D341Med (cell line): ENCODE results near the gene RAET1E.
"Not testable (repeated sequence)": the region's sequence is repeated elsewhere in the genome, so short reads cannot be mapped to it uniquely, and the experiment has no call there.

Experiments
- DNase-seq: peaks from one replicate; pipeline ENCODE4 v3.0.0; 2012; ENCODE audit warnings: low spot score

RAET1E gene, protein sequence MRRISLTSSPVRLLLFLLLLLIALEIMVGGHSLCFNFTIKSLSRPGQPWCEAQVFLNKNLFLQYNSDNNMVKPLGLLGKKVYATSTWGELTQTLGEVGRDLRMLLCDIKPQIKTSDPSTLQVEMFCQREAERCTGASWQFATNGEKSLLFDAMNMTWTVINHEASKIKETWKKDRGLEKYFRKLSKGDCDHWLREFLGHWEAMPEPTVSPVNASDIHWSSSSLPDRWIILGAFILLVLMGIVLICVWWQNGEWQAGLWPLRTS

DNA sequence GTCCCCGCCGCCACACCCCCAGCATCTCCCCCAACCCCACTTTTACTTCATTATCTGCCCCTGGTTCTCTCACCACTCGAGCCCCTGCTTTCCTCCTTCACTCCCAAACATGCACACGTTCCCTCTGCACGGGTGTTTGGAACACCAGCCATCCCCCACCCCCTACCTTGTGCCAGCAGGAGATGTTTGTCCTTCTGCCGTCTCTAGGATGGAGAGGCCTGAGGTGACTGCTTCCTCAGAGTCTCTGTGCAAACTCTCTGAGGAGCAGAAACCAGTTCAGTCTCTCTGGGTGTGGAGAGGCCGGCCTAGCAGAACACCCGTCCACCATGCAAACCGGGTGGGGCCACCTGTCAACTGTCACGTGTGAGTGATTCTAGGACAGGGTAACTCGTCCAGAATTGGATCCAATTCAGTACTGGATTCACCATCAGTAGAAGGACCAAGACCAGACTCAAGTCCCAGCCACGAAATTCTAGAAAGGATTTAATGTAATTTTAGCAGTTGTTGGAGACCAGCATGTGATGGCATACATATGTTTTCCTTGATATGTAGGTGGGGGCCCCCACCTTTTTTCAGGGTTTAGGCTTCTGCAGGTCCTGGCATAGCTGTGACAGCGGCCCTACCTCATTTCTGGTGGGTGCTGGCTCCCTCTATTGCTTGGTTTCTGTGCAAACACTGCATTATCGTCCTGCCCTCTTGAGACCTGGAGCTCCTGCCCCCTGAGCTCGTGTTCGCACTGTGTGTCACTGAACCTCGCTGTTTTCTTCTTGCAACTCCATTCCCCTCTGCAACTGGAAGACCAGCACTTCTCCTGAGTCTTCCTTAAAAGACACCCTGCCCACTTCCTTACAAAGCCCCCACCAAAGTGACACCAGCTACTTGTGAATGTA lies at the start of gene RAET1E:
TSS of gene RAET1E (minus strand) at position 259 of the 890 bp plus-strand sequence. CDS start 7,212 bp downstream, outside the sequence.
- DNase-seq: no peak

DNA sequence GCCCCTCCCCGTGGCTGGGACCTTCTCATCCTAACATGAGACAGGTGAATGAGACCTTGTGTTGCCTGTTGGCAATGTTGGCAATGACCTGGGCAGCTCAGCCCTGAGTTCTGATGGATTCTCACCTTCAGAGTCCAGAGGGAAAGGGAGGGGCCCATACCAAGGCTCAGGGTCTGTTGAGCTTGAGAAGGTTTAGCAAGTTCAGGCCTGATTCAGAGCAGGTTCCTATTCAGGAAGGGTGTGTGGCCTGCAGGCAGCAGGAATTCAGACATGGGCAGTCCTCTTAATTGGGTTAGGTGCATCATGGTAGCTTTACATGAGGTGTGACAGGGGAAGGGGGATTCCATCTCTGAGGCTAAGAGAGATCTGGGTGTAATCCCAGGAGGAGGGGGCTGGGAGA lies 49.6 kb upstream of the RAET1E start:
- DNase-seq: not testable (repeated sequence)

DNA sequence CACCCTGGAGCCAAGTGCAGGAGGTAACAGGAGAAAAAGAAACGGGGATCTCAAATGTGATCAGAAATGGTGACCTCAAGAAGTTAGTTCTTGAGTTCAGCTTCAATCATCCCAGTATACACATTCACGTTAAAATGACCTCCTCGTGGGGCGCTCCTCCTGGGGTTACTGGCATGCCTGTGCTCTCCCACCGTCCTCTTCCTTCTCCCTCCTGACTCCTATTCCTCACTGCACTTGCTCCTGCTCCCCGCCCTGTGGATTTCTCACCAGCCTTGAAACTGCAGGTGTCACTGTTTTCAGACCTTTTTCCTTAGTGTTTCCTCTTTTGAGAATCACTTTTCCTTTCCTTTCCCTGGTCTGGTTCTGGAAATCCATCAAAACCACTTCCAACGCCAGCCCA lies 48.7 kb upstream of the RAET1E start:
- DNase-seq: not testable (repeated sequence)

DNA sequence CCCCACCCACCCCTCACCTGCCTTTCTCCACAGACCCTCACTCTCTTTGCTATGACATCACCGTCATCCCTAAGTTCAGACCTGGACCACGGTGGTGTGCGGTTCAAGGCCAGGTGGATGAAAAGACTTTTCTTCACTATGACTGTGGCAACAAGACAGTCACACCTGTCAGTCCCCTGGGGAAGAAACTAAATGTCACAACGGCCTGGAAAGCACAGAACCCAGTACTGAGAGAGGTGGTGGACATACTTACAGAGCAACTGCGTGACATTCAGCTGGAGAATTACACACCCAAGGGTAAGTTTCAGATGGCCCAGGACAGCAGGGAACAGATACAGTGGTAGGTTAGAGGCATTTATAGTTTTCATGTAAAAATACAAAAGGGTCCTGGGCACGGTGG lies 47.4 kb upstream of the RAET1E start:
- DNase-seq: not testable (repeated sequence)

DNA sequence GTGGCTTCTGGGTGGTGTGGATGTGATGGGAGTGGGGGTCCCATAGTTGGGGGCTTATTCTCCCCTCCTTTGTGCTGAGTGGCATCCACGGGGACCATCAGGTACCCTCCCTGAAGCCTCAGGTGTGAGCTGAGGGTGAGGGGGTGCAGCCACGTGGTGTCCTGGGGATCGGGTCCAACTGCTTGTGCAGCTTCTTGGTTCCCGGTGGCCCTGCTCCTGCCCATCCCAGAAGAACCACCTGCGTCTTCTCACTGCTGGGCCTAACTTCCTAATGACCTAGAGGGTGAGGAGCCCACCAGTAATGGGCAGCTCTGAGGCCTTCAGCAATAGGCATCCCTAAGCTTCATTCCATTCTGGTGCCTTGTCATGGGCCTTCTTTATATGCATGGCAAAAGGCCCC lies 45.4 kb upstream of the RAET1E start:
- DNase-seq: not testable (repeated sequence)

DNA sequence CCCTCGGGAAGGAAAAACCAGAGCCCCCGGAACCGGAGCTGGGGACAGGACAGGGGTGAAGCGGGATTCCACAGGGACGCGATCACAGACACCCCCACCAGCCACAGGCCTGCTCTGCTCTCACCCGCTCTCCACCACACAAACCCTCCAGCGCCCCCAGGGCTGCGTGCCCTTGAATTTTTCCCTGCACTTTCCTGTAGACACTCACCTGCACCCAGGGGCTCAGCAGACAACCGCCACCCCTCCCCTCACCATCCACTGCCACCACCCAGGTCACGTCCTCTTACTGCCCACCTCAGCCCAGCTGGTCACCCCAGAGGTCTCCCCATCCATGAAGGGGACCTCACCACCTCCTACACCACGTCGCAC lies 44.5 kb upstream of the RAET1E start:
- DNase-seq: no peak

DNA sequence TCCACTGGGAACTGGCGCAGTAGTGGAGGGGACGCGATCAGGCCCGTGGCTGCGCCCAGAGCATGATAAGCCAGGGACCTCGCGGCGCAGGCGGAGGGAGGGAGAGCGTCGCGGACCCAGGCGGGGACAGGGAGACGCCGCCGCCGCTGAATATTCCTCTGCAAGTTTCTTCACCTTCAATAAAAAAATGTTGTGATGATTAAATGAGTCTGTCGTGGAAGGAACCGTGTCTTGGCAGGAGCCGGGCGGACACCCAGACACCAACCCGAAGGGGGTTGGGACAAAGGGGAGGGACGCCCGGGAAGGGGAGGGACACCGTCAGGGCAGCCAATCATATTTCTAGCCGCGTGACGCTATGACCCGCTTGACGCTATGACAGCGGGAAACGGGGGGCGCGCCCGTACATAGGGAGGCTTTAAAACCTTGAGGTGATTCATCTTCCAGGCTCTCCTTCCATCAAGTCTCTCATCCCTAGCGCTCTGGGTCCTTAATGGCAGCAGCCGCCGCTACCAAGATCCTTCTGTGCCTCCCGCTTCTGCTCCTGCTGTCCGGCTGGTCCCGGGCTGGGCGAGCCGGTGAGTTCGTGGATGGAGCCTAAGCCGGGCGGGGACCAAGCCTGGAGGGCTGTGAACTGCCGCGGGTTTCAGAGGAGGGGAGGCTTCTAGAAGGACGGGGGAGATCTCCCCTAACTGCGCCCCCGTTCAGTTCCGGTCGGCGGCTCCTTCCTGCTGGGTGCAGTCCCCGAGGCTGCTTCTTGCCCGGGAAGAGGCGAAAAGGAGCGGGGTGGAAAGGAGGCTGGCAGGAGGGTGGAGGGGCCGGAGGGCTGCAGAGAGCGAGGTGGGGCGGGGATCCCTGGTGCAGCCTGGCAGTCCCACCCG lies 43.9 kb upstream of the RAET1E start, which contains the start of gene ULBP2:
TSS of gene ULBP2 (plus strand) at position 432 of the 878 bp plus-strand sequence. CDS start at position 491, 59 bp downstream.
- DNase-seq: peak; percentile 87

DNA sequence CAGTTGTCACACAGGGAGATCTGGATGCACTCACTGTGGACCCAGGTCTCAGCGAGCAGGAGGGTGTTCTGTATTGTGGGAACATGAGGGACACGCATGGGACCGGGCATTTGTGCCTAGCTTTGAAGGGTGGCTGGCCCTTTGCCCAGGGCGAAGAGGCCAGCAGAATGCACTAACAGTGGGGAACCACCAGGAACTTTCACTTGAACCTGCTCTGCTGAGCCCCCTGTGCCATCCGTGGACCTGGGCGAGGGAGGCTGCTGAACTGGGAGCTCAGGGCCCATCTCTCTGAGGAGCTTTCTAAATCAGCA lies 42.7 kb upstream of the RAET1E start:
- no peak for DNase-seq

DNA sequence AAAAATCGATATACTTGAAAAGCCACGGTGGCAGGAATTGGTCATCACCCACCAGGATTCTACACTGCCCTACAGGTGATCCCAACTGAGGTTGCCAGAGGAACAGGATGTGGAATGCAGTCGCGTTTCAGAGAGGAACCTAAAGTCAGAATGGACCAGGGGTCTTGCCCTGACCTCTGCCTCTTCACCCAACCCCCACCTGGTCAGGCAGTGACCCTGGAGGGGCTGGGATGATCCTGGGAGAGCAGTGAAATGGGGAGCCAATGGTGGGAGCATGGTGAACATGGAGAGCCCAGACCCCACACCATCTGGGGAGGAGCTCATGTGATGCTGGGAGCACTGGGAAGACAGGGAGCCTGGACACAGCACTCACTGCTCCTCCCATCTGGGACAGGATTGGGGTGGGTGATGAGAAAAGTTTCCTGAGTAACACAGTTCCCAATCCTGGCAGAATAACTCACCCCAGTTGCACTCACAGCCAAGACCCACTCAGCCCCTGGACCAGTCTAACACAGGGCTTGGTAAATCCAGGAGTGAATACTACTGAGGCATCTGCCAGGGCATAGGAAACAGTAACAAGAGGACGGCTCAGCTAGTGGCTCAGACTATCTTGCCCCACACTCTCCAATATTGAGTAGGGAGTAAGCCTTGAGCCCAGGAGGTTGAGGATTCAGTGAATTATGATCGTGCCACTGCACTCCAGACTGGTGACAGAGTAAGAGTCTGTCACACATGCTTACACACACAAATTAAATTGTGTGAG lies 42.2 kb upstream of the RAET1E start:
- DNase-seq: no peak

DNA sequence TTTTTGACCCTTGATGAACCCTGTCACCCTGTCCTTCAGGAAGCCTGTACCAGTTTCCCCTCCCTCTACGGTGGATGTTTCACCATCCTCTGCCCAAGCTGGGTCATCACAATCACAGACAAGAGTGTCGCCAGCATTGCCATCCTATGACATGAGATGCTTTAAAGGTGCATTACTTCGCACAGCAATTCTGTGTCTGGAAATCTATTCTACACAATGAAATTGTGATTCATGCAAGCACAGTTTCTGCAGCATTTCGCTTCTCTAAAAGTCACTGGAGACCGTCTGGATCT lies 41.4 kb upstream of the RAET1E start:
- DNase-seq: no peak

DNA sequence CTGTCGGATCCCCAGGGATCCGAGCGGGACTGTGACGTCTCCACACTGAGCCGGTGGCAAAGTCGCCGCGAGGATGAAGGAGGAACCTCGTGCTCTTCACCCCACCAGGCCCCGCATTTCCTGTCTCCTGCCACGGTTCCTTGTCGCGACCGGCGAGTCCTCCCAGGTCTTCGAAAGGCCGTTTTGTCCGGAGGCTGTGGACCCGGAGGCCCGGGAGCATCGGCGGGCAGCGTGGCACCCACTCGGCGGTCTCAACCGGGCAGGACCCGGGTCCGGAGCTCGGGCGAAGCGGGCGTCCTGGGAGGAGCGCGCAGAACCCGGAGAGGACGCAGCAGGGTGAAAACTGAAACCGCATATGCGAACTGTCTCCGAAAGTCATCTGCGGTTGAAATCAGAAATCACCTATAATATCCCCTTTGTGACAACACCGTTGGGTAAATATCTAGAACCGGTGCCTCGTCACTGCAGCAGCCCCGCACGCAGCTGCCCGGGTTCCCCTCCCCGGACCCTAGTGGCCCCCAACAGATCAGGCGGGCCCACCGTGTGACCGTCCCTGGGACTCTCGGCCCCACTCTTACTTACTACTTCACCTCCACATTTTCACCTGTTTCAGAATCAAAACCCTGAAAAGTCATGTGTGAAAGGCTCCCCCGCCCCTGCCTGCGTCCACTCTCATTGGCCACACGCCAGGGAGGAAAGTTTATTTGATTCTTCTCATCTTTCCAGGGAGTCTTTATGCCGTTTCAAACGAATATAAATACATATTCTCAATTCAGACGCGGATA lies 40.9 kb upstream of the RAET1E start:
- DNase-seq: peak; percentile 51

DNA sequence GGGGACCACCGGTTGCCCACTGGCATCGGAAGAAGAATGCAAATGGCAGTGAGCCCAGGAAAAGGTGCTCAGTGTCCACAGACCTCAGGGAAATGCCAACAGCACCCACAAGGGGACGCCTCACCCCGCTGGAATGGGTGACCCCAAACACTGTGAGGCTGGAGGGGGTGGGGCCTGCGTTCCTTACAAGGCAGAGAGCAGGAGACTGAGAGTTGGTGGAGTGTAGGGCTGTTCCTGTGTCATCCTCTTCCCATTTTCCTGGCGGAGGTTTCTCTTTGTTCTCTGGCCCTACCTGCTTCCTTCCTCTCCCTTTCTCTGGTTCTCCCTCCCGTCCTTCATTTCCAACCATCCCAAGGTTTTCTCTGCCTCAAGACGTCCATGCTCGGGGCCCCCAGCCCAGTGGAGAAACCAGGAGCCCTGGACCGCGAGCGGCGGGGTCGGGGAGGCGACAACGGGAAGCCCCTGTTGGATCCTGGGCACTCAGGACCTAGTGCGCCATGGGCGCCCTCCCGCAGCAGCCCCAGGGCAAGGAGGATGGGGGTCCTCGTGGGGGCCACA lies 40.2 kb upstream of the RAET1E start:
- not testable (repeated sequence) for DNase-seq

DNA sequence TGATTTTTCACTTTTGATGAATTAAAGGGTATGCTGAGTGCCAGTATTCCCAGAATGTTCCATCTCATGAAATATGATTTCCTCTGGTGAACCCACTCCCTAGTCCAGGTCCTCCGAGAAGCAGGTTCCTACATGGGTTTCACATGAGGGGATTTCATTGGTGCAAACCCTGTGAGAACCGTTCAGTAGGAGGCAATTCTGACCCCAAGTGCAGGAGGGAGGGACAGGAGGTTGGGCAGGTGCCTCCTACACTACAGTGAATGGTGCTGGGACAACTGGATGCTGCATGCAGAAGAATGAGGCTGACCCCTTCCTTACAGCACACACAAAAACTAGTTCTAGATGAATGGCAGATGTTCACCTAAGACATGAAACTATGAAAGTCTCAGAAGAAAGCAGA lies 38.8 kb upstream of the RAET1E start:
- DNase-seq: no peak

DNA sequence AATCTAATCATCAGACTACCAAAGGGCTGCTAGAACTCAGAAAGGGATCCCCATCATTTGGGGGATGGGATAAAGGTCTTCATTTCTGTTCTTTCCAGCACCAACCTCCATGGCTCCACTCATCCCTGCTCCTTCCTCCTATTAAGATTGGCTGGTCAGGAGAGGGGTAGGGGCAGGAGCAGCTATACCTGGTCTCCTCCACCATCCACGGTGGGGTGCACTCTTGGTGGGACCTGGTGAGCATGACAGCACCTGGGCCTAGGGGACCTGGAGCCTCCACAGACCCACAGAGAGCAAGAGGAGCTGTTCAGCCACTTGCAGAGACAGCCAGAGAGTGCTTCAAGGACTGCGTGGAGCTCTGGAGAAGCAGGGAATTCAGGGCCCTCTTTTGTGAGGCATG lies 37.8 kb upstream of the RAET1E start:
- DNase-seq: no peak

DNA sequence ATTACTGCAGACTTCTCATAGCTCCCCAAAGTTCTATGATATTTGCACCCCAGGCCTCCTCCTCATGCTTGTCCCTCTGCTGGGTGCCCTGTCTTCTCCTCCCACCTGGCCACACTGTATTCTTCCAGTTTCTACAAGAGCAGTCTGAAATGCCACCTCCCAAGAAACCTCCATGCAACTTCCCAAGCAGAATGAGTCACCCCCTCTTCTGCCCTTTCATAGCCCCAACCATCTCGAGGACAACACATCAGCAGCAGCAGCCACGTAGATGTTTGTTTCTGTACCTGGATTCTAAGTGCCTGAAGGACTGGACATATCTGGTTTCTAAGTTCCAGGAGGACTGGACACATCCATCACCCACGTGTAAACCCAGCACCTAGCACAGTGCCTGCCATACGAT lies 37.3 kb upstream of the RAET1E start:
- no peak for DNase-seq

DNA sequence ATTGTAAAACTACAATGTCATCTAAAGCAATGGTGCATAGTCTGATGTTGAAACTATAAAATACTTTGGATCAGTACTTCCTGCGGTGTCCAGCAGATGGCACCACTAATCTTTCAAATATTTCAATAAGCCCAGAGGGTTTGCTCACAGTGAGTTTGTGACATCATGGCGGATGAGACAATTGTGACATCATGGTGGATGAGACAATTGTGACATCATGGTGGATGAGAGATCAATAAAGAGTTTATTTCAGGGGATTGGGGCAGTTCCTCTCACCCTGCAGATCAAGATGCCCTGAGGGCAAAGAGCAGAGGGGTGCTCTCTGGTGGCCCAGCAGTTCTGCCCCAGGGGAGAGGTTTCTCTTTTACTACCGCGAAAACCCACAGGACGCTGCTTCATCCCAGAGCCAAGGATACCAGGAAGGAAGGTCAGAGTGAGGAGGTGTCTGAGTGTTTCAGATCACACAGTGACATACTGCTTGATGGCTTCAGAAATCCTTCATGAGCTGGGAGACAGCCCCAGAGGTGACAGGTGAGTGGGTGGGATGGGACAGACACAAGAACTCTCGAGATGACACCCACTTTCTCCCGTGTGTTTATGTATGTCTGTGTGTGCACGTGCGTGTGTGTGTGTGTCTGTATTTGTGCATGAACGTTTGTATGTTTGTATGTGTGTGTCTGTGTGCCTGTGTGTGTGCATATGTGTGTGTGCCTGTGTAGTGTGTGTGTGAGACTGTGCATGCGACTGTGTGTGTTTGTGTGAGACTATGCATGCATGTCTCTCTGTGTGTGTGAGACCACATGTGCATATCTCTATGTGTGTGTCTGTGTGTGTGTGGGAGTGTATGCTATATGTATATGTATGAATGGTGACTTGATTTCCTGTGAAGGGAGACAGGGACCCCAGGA lies 36.6 kb upstream of the RAET1E start:
- DNase-seq: peak; percentile 55

DNA sequence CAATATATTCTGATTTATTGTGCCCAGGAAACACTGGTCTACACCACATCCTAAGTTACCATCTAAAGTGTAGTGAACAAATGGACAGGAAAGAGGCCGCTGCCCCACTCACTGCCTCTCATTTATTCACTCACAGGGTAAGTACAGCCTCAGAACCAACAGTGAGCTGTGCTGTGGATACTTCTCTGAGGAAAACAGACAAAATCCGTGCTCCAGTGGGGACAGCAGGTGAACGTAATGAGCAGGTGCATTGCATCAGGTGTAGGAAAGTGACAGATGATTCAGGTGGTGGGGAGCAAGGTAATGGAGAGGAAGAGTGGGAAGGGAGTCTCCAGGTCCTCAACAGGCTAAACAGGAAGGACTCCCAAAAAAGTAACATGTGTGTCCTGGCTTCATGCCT lies 35.5 kb upstream of the RAET1E start:
- DNase-seq: no peak

DNA sequence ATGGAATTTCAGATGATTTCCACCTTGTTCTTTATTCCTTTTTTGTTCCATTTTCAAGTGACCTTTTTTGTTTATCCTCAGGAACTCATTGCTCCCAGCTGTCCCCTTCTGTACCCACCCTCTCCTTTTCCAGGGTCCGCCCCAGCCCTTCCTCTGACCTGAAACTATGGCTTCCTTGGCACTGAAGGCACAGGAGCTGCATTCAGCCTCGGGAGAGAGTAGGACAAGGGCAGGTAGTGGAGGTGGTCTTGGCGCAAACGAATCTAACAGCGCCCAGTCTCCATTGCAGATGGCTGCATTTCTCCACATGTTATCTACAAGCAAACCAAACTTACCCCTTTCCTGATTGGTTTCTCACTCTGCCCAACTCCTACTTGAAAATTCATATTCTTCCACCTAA lies 35.1 kb upstream of the RAET1E start:
- no peak for DNase-seq

DNA sequence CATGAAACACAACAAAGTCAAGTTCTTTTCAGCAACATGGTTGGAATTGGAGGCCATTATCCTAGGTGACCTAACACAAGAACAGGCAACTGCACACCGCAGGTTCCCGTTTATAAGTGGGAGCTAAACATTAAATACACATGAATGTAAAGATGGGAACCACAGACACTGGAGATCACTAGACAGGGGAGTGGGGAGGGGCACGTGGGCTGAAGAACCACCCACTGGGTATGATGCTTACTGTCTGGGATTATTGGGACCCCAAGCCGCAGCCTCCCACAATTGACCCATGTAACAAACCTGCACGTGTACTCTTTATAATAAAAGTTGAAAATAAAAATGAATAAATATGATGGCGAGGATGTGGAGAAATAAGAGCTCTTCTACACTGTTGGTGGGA lies 33.6 kb upstream of the RAET1E start:
- DNase-seq: no peak

DNA sequence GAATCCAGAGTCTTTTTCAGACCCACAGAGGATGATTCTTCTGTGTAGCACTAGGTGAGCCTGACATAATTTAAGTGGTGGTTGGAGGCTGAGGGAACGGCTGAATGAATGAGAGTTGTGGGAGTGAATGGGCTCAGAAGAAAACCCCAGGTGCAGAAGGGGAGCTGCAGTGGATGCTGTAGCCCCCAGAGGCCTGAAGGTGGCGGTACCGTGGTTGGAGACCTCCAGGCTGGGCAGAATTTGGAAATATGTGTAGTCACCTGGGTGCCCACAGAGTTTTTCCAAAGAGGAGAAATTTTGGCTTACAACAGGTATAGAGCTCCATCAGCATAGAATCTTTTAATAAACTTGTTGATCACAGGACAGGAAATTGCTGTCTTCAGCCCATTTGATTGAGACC lies 31.5 kb upstream of the RAET1E start:
- no peak for DNase-seq
